HG03064 (cell line): ENCODE measurements around the gene ETHE1.
"Not testable (repeated sequence)": the region's sequence is repeated elsewhere in the genome, so short reads cannot be mapped to it uniquely, and the experiment has no call there.

Experiments used
- ATAC-seq: cut with Tn5 transposase; IDR thresholded peaks from one replicate; pipeline ENCODE4 v1.9.1; 2021; ENCODE audit warnings: low read depth; ENCODE audit not compliant: unreplicated experiment

Gene ETHE1

DNA sequence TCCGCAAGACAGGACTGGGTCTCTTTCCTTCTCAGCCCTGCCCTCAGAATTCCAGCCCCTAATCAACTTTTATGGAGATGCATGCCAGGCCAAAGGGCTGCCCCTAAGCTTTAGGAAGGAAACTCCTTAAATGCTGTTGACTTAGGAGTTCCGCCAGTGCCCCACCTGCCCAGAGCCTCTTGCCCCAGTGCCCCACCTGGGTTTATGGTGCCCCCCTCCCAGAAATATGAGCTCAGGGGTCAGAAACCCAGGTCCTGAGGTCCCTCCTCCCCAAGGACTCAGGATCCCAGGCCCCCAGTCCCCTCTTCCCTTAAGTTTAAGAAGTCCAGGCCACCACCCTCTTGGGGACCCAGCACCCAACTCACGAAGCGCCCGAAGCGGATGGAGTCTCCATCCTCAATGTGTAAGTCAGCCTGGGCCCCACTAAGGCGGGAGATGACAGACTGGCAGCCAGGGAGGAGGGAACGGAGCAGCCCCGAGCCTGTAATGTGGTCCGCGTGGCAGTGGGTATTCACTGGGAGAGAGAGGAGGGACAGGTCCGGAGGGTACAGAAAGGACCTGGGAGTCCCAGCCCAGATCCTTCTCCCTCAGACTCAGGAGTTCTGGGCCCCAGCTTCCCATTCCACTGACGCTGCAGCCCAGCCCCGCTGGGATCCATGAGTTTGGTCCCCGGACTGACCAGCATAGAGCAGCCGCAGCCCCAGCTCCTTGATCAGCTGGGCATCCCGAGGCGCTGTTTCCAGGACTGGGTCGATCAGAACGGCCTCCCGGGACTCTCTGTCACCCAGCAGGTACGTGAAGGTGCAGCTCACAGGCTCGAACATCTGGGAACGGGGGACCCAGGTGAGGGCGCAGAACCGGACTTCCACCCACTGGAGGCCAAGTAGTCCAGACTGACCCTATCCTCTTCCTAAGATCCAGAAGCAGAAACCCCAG is 897 bp downstream of the ETHE1 start:
- no peak for ATAC-seq

DNA sequence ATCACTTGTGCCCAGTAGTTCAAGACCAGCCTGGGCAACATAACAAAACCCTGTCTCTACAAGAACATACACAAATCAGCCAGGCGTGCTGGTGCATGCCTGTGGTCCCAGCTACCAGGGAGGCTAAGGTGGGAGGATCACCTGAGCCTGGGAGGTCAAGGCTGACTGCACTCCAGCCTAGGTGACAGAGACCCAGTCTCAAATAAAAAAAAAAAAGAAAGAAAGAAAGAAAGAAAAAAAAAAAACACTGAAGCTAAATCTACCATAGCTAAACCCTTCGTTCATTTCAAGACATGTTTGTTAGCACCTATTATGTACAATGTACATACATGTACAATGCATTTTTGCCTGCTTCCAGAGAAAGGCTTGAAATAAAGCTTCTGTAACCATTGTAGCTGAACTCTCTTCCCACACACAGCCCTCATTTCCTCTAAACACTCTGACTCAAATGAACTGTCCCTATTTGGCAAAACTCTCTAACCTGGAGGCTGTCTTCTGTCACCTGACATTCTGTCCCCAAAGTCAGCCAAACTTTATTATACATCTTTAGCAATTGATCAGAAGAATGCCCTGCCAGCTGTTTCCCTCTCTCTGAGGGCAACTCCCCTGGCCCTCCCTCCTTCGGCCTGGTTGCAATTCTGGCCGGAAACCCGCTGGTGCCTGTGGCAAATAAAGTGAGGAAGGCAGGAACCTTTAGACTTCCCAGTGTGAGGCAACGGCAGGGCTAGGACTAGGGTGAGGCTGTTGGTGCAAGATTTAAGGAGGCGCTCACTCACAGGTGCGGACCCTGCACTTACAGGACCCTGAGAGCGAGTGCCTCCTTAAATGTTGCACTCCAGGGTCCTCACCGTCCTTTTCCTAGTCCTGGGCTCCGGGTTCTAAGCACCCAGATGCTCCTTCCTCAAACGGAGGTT is 1.8 kb downstream of the ETHE1 start:
- no peak for ATAC-seq

DNA sequence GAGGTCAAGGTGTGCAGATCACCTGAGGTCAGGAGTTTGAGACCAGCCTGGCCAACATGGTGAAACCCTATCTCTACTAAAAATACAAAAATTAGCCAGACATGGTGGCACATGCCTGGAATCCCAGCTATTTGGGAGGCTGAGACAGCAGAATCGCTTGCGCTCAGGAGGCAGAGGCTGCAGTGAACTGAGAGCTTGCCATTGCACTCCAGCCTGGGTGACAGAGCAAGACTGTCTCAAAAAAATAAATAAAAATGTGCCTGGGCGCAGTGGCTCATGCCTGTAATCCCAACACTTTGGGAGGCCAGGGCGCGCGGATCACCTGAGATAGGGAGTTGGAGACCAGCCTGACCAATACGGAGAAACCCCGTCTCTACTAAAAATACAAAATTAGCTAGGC is 3.3 kb downstream of the ETHE1 start:
- ATAC-seq = not testable (repeated sequence)

DNA sequence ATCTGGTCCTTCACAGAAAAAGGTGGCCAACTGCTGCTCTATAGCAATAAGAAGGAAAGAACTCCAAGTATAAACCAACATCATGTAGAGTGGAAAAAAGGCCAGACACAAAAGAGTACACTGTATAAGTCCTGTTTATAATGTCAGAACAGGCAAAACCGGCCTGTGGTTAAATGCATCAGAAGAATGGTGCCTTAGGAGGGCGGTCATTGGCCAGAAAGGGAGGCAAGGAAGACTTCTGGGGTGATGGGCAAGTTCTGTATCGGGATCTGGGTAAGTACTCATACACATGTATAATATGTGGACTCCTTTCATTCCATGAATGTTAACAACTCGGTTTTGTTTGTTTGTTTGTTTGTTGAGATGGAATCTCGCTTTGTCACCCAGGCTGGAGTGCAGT is 4.1 kb downstream of the ETHE1 start:
- ATAC-seq = no peak

DNA sequence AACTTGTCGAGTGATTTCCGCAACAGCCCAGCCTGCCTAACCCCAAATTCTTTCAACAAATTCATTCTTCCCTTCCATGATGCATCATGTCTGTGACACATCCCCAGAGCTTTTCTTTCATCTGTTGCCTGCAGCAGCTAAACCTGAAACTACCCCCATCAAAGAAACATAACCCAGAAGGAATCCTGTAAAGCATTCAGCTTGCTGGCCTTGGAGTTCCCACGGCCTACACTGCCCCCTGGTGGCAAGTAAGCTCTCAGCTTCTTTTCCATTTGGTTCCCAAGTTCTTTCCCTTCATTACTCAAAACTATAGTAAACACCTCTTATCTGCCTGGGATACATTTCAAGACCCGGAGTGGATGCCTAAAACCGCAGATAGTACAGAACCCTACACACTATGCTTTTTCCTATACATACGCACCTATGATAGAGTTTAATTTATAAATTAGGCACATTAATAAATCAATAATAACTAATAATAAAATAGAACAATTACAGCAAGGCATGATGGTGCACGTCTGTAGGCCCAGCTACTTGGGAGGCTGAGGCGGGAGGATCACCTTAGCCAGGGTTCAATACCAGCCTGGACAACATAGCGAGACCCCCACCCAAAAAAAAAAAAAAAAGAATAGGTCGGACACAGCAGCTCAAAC is 7.4 kb downstream of the ETHE1 start:
- ATAC-seq = no peak

DNA sequence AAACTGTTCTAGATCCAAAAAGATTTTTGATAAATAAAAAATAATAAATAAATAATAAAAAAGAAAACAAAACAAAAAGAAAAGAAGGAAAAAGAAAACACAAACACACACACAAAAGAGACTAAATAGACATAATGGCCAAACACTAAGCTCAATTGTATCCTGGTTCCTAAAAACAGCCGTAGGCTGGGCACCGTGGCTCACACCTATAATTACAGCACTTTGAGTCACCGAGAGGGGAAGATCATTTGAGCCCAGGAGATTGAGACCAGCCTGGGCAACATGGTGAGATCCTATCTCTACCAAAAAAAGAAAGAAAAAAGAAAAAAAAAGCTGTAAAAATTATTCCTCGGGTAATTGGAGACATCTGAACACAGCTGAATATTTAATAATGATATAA is 8.9 kb downstream of the ETHE1 start:
- no peak for ATAC-seq

DNA sequence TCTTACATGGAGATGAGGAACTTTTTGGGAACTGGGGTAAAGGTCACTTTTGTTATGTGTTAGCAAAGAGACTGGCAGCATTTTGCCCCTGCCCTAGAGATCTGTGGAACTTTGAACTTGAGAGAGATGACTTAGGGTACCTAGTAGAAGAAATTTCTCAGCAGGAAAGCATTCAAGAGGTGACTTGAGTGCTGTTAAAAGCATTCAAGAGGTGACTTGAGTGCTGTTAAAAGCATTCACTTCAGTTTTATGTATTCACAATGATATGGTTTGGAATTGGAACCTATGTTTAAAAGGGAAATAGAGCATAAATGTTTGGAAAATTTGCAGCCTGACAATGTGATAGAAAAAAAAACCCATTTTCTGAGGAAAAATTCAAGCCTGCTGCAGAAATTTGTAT is 14.6 kb downstream of the ETHE1 start:
- not testable (repeated sequence) for ATAC-seq

DNA sequence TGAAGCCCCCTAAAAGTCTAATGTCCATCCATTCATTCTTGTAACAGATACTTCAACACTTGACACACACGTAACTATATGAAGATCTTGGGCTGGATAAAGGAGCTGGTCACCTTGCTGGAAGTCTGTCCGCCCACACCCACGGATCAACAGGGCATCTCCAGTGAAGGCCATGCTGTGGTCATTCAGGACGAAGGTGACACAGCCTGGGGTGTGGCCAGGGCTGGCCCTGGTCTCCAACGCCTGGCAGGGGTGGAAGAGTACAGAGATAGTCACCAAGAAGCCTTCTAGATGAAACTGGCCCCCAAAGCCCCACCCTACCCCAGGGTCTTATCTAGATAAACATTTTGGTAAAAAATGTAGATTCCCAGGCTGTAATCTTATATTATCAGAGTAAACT is 15.7 kb downstream of the ETHE1 start:
- ATAC-seq = no peak

DNA sequence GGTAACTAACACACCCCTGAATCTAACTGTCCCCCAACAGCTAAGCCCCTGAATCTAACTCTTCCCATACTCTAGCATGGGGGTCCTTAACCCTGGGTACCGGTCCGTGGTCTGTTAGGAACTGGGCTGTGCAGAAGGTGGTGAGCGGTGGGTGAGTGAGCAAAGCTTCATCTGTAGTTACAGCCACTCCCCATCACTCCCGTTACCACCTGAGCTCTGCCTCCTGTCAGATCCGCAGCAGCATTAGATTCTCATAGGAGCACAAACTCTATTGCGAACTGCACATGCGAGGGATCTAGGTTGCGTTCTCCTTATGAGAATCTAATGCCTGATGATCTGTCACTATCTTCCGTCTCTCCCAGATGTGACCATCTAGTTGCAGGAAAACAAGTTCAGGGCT is 16.3 kb downstream of the ETHE1 start:
- ATAC-seq = no peak

DNA sequence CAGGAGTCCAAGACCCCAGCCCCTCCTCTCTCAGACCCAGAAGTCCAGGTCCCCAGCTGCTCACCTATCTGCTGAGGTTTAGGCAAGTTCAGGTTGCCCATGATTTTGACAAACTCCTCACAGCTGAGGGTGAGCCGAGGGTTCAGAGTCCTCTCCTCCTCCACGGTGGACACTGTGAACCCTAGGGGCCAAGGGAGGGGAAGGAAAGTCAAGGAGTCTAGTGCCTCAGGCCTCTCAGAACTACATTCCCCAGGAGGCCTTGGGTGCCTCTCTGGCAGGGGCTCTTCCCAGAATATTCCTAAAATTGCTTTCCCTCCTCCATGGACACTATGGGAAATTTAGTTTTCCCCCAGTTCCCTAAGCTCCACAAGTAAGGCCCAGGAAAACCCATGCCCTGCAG is 19.1 kb downstream of the ETHE1 start:
- ATAC-seq = no peak

DNA sequence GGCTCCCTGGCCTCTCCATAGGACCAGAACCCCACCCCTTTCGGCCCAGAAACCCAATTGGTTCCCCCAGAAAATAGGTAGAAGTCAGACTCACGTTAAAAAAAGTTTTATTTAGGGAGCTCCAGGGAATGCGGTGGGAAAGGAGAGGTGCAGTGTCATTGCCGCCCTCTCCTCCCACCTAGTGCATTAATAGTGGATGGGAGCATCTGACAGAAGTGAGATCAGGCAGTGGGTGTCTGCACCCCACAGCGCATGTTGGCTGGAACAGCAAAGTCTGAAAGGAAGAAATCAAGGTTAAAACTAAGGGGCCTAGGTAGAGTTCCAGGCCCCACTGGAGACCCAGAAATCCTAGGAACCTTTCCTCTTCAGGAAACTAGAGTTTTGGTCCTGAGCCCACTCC is 20.4 kb downstream of the ETHE1 start:
- ATAC-seq = no peak

DNA sequence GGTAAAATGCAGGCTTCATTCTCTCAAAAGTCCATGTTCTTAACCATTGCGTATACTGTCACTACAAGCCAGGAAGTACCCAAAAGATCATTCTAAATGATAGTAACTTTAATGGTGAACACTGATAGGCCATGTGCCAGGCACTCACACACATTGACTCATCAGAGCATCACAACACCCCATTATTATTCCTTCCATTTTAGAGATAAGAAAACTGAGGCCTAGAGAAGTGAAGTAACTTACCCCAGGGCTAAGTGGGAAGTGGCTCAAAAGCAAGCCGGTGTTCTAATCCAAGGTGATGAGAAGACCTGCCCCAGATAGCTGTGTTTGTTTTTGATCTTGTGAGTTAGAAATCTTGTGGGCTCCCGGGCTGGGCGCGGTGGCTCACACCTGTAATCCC is 21.1 kb downstream of the ETHE1 start:
- ATAC-seq = no peak

DNA sequence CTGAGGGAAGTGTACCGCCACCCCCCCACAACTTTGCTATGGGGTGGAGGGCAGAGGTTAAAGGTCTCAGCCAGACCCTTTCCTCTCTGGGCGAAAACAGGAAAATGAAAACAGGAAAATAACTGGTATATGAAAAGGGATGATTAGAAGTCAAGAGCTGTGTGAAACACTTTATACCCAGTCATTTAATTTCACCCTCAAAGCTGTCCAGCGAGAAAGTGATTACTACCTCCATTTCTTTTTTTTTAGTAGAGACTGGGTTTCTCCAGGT is 21.9 kb downstream of the ETHE1 start:
- ATAC-seq = no peak

DNA sequence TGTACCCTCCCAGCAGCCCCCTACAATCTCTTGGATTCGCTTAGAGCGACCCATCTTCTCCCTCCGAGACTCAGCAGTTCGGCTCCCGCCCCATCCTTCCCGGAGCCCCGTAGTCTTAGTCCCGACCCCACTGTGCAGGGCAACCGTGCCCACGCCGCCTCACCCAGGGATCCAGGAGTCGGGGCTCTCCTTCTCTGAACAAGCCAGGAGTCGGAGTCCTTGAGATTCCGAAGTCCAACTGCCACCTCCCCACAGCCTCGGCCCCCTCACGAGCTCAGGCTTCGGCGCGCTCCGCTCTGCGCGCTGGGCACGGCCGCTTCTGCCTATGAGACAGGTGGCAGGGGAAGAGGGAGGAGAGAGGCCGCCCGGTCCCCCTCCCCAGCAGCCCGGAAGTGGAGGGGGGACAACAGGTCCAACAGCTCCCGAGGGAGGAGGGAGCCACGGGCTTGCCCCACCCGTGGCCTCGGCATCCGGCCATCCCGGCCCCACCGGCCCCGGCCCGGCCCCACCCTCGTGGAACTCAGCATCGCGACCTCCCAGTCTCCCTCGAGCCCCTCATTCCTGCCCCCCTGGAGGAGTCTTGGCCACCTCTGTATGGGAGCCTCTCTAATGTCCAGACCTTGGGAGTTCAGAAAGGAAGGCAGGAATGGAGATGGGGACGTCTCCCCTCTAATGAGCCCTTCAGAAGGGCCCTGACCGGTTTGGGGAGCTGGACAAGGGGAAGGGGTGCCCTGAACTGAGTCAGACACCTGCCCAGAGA is 22.4 kb downstream of the ETHE1 start, which contains the start of gene PHLDB3:
PHLDB3 (minus strand) TSS at position 321 of the 760 bp plus-strand sequence. CDS start 628 bp downstream, outside the sequence.
- peak; percentile 17 for ATAC-seq

DNA sequence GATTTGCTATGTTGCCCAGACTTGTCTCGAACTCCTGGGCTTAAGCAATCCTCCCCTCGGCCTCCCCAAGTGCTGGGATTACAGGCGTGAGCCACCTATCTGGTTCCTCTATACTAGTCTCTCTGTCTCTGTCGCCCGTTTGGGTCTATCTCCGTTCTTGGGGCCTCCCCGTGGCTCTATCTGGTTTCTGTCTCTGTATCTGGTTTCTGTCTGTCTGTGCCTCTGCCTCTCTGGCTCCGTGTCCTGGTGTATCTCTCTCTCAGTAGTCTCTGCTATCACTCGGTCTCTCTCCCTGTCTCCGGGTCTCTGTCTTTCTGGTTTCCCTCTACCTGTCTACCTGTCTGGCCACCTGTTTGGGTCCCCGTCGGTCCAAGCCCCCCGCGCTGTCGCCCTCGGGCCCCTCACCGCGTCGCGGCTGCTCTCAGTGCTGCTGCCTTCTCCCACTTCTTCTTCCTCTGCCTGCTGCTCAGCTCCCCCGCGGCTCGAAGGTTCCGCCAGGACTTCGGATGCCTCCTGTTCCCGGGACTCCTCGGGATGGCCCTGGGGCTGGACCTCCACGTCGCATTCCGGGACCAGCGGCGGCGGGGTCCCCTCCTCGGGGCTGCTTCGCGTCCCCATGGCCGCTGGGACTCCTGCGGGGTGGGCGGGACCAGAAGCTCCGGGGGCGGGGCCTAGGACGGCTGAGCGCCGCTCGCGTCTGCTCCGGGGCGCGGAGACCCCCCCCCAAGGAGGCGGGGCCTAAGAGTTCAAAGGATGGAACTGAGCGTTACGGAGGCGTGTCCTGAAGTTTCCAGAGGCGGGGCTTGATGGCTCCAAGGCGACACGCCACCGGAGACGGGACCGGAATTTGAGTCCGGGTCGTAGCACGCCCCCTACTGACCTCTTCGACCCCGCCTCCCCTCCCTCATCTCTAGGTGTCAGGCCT is 23.2 kb downstream of the ETHE1 start:
- ATAC-seq = peak; percentile 74

DNA sequence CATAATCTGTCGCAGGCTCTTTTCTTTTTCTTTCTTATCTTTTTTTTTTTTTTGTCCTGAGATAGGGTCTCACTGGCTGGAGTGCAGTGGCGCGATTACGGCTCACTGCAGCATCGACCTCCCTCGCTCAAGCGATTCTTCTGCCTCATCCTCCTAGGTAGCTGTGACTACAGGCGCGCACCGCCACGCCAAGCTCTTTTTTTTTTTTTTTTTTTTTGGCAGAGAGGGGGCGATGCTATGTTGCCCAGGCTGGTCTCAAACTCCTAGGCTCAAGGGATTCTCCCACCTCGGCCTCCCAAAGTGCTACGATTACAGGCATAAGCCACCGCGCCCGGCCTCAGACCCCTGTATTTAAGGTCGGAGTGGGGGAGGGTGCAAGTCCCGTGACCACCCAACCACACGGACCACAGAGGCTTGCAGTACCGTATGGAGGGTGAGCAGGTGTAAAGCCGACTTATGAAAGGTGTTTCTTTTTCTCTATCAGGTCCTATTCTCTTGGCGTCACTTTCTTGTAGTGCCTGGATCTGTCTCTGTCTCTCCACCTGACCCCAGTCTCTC is 24.5 kb downstream of the ETHE1 start:
- no peak for ATAC-seq

DNA sequence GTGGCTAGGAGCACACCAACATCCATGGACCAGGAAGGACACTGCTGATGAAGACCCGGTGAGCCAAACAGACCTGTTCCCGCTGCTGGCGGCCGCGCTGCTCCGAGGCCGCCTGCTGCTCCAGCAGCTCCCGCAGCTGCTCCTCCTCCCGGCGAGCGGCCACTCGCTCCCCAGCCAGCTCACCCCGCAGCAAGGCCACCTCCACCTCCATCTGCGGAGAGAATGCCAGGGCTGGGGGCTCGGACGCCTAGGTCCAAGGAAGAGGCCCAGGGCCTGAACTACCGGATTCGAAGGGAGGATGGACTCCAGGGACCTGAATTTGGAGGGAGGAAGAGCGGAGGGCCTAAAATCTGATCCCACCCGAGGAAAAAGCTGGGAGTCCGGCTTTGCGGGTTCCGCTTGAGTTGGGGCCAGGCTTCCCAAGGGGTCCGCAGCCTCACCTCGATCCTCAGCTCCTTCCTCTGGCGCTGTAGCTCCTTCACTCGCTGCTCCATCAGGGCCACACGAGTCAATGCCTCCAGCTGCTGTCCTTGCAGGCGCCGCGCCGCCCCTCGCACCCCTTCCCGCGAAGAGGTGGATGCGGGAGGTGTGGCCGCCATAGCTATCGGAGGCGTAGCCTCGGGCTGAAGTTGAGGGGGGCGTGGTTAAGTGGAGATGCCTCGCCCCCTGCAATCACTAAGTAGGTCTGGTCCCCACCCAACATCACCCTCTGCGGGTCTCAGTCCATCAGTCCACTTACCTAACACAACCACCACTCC is 25.2 kb downstream of the ETHE1 start:
- ATAC-seq = no peak

DNA sequence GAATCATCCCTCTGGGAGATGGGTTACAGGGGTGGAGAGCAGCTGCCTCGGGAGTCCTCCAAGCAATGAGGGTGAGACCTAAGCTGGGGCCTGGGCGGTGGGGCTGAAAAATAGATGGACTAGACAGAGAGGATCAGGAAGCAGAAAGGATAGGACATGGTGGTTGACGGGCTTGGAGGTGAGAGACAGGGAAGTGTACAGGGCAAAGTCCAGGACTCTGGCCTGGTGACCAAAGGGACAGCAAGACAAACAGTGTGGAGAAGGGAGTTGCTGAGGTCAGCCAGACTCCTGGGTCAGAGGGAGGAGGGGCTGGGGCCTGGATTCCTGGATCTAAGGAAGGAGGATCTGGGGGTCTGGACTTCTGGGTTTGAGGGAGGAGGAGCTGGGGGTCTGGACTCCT is 28.0 kb downstream of the ETHE1 start:
- no peak for ATAC-seq
